ENCODE data around the gene DKKL1. TPM values are rescaled to one million over a fixed set of nuclear protein-coding genes. Genes with fewer than 3 reads are reported as not detected.

Gene DKKL1
- total and polyA plus RNA-seq, 4 donors = 0.58 to 0.95 (median 0.88) TPM

GRCh38 chr19:49378512-49378911 lies 14.8 kb downstream of the DKKL1 start:
- Histone ChIP-seq H3K4me3 (no peak overlapping the region), H3K9me3 (ENCODE audit: control insufficient read depth in 4 of 4, insufficient read depth in 3 of 4, low read length in 3 of 4) (peaks cover 0 to 1% (median 0%) of the 10 kb centered on the region in 4 donors), H3K27me3 (ENCODE audit: control insufficient read depth in 3 of 3, insufficient read depth in 3 of 3, low read length in 2 of 3) (no peaks in the 10 kb centered on the region), H3K36me3 (ENCODE audit: control insufficient read depth in 4 of 4, insufficient read depth in 4 of 4, low read length in 4 of 4) (no peaks in the 10 kb centered on the region), H3K4me1 (ENCODE audit: control insufficient read depth in 5 of 5, insufficient read depth in 5 of 5, low read length in 5 of 5) (no peaks in the 10 kb centered on the region), H3K27ac (ENCODE audit: low read depth in 1 of 2, low read length in 1 of 2) (no peak overlapping the region), H3K9ac (ENCODE audit: insufficient read depth in 1 of 2, low read length in 2 of 2) (no peak overlapping the region)
- ATAC-seq (ENCODE audit: insufficient read depth, low FRiP score) (no peak), DNase-seq (no peak)
- no peak for TF ChIP-seq CTCF (IDR thresholded peaks at IDR 0.05; ENCODE audit: control extremely low read depth, extremely low read depth)
- 75 to 87% methylated on average over 3 of the region's 3 CpGs for WGBS, 2 donors

GRCh38 chr19:49380391-49380790 lies 16.7 kb downstream of the DKKL1 start:
- H3K9me3 ChIP-seq (ENCODE audit: control insufficient read depth in 4 of 4, insufficient read depth in 3 of 4, low read length in 3 of 4) = peaks cover 0 to 1% (median 0%) of the 10 kb centered on the region in 4 donors
- H3K4me1 ChIP-seq (ENCODE audit: control insufficient read depth in 5 of 5, insufficient read depth in 5 of 5, low read length in 5 of 5) = no peaks in the 10 kb centered on the region
- H3K36me3 ChIP-seq (ENCODE audit: control insufficient read depth in 4 of 4, insufficient read depth in 4 of 4, low read length in 4 of 4) = no peaks in the 10 kb centered on the region
- no peaks in the 10 kb centered on the region for H3K27me3 ChIP-seq (ENCODE audit: control insufficient read depth in 3 of 3, insufficient read depth in 3 of 3, low read length in 2 of 3)
- no peak overlapping the region for H3K9ac ChIP-seq (ENCODE audit: insufficient read depth in 1 of 2, low read length in 2 of 2)
- no peak for TF ChIP-seq CTCF (IDR thresholded peaks at IDR 0.05; ENCODE audit: control extremely low read depth, extremely low read depth)
- no peak overlapping the region for H3K27ac ChIP-seq (ENCODE audit: low read depth in 1 of 2, low read length in 1 of 2)
- DNase-seq = no peak
- 94 to 98% methylated on average over 3 of the region's 3 CpGs for whole genome bisulfite sequencing, 2 donors
- no peak overlapping the region for H3K4me3 ChIP-seq
- no peak for ATAC-seq (ENCODE audit: insufficient read depth, low FRiP score)

GRCh38 chr19:49382639-49383038 lies 19.0 kb downstream of the DKKL1 start:
- Histone ChIP-seq H3K27ac (ENCODE audit: low read depth in 1 of 2, low read length in 1 of 2) (no peak overlapping the region), H3K4me3 (no peak overlapping the region), H3K4me1 (ENCODE audit: control insufficient read depth in 5 of 5, insufficient read depth in 5 of 5, low read length in 5 of 5) (no peaks in the 10 kb centered on the region), H3K9me3 (ENCODE audit: control insufficient read depth in 4 of 4, insufficient read depth in 3 of 4, low read length in 3 of 4) (peaks cover 0 to 1% (median 0%) of the 10 kb centered on the region in 4 donors), H3K36me3 (ENCODE audit: control insufficient read depth in 4 of 4, insufficient read depth in 4 of 4, low read length in 4 of 4) (no peaks in the 10 kb centered on the region), H3K27me3 (ENCODE audit: control insufficient read depth in 3 of 3, insufficient read depth in 3 of 3, low read length in 2 of 3) (no peaks in the 10 kb centered on the region), H3K9ac (ENCODE audit: insufficient read depth in 1 of 2, low read length in 2 of 2) (no peak overlapping the region)
- no peak for TF ChIP-seq CTCF (IDR thresholded peaks at IDR 0.05; ENCODE audit: control extremely low read depth, extremely low read depth)
- DNase-seq (no peak), ATAC-seq (ENCODE audit: insufficient read depth, low FRiP score) (no peak)
- 92% methylated on average over 5 of the region's 5 CpGs for WGBS, 2 donors

- Histone ChIP-seq H3K27me3 (ENCODE audit: control insufficient read depth in 3 of 3, insufficient read depth in 3 of 3, low read length in 2 of 3) (no peaks in the 10 kb centered on the region), H3K9ac (ENCODE audit: insufficient read depth in 1 of 2, low read length in 2 of 2) (no peak overlapping the region), H3K4me1 (ENCODE audit: control insufficient read depth in 5 of 5, insufficient read depth in 5 of 5, low read length in 5 of 5) (no peaks in the 10 kb centered on the region), H3K9me3 (ENCODE audit: control insufficient read depth in 4 of 4, insufficient read depth in 3 of 4, low read length in 3 of 4) (peaks cover 0 to 1% (median 0%) of the 10 kb centered on the region in 4 donors), H3K36me3 (ENCODE audit: control insufficient read depth in 4 of 4, insufficient read depth in 4 of 4, low read length in 4 of 4) (no peaks in the 10 kb centered on the region), H3K4me3 (no peak overlapping the region), H3K27ac (ENCODE audit: low read depth in 1 of 2, low read length in 1 of 2) (no peak overlapping the region)
- 43 to 95% methylated on average over 1 of the region's 1 CpG for WGBS, 2 donors
- DNase-seq (no peak), ATAC-seq (ENCODE audit: insufficient read depth, low FRiP score) (no peak)
- no peak for TF ChIP-seq CTCF (IDR thresholded peaks at IDR 0.05; ENCODE audit: control extremely low read depth, extremely low read depth)
Measured at GRCh38 chr19:49383599-49383998, 19.9 kb downstream of the DKKL1 start.

Measured in lung (tissue), 12 donors.